HepG2 (cell line): ENCODE results near the gene HARS2. TPM values are rescaled to one million over a fixed set of nuclear protein-coding genes. Genes with fewer than 3 reads are reported as not detected.

Experiments used
- ATAC-seq: fragments of 200-7000 bp; cut with Tn5 transposase; 3 replicates; pipeline ENCODE4 v1.9.1; 2020; ENCODE audit warnings: mild to moderate bottlenecking, moderate library complexity
- BruUV-seq: library from RNA; stranded (reverse); fragments of 400-500 nt; replicated peaks from 2 replicates; lab custom pipeline; 2021; lab: Mats Ljungman, UMichigan
- CTCF ChIA-PET: fragments of 300-600 bp; formaldehyde crosslinking; extraction: SDS; loops from one replicate; lab custom pipeline; 2021; ENCODE audit warnings: low total read pairs, inconsistent platforms, low intra/inter-chr PET ratio; lab: Yijun Ruan, JAX
- POLR2A ChIA-PET: fragments of 350-600 bp; sonication (Branson Sonifier 250); formaldehyde crosslinking; loops from one replicate; lab custom pipeline; 2020; ENCODE audit warnings: antibody characterized with exemption, inconsistent platforms; lab: Yijun Ruan, JAX
- DNase-seq: peaks from one replicate; pipeline ENCODE4 v3.0.0-alpha.2; 2015; ENCODE audit warnings: low spot score
- FAIRE-seq: peaks from 3 replicates; lab custom pipeline; 2011; peaks lifted over from hg19 to GRCh38; lab: Jason Lieb, UNC
- H2AFZ ChIP-seq: one replicate; pipeline ENCODE4 v1.6.1; 2011; ENCODE audit warnings: low read length, inconsistent platforms
- H3K27ac ChIP-seq: fragments of 300-600 bp; 3 replicates; pipeline ENCODE4 v1.8.0; 2011; ENCODE audit warnings: mixed run types, mild to moderate bottlenecking, mixed read lengths, low read length, inconsistent platforms; ENCODE audit not compliant: insufficient read depth; ENCODE audit errors: extremely low read length
- H3K27me3 ChIP-seq, 2 experiments: fragments of 200-600 bp in 1 of 2; 2 replicates in 1 of 2; 3 replicates in 1 of 2; pipeline versions ENCODE4 v1.6.0 to v1.8.0; 2011; ENCODE audit warnings: low read length in 2 of 2, mild to moderate bottlenecking in 2 of 2, moderate library complexity in 2 of 2, inconsistent platforms in 1 of 2; ENCODE audit not compliant: insufficient read depth in 2 of 2, control insufficient read depth in 1 of 2
- H3K36me3 ChIP-seq, 2 experiments: fragments of 200-600 bp in 1 of 2; replicated peaks in 1 of 2; 2 replicates in 1 of 2; 3 replicates in 1 of 2; pipeline versions ENCODE4 v1.5.1 to v1.8.0; 2011; ENCODE audit warnings: low read length in 2 of 2, inconsistent platforms in 1 of 2; ENCODE audit not compliant: insufficient read depth in 2 of 2, control insufficient read depth in 1 of 2
- H3K4me1 ChIP-seq: 2 replicates; pipeline ENCODE4 v1.5.1; 2012; ENCODE audit warnings: low read length, inconsistent platforms; ENCODE audit not compliant: insufficient read depth
- H3K4me2 ChIP-seq: 2 replicates; pipeline ENCODE4 v1.6.0; 2011; ENCODE audit warnings: low read depth, low read length, inconsistent platforms
- H3K4me3 ChIP-seq, 3 experiments: fragments of 200-600 bp in 1 of 3; sonication (generic), shearing (Covaris generic) in 1 of 3; replicated peaks in 1 of 3; 2 replicates each; pipeline ENCODE4 v1.5.1; 2011 to 2016; ENCODE audit warnings: low read length in 3 of 3, inconsistent platforms in 2 of 3, low read depth in 2 of 3, mild to moderate bottlenecking in 2 of 3, control low read depth in 1 of 3, mixed read lengths in 1 of 3; ENCODE audit not compliant: insufficient read depth in 1 of 3
- H3K79me2 ChIP-seq: one replicate; pipeline ENCODE4 v1.6.1; 2011; ENCODE audit warnings: low read length, inconsistent platforms; ENCODE audit not compliant: insufficient read depth
- H3K9ac ChIP-seq: 2 replicates; pipeline ENCODE4 v1.6.0; 2011; ENCODE audit warnings: mild to moderate bottlenecking, low read depth, low read length, inconsistent platforms; ENCODE audit not compliant: insufficient read depth
- H3K9me3 ChIP-seq: 2 replicates; pipeline ENCODE4 v1.5.1; 2012; ENCODE audit warnings: mild to moderate bottlenecking, low read length
- H4K20me1 ChIP-seq: 2 replicates; pipeline ENCODE4 v1.6.0; 2011; ENCODE audit warnings: inconsistent platforms, mild to moderate bottlenecking, low read length, moderate library complexity; ENCODE audit not compliant: insufficient read depth
- ARNT ChIP-seq: fragments of 450-650 bp; IDR thresholded peaks from 2 replicates; pipeline ENCODE4 v1.6.1; 2017
- DBP ChIP-seq: sonication (generic); formaldehyde crosslinking; IDR thresholded peaks from 2 replicates; pipeline ENCODE4 v1.4.0; 2020; ENCODE audit warnings: missing genetic modification reagents; ENCODE audit errors: not compliant biosample characterization
- EP300 ChIP-seq, 3 experiments: sonication (generic) in 1 of 3; formaldehyde crosslinking in 1 of 3; IDR thresholded peaks; 2 replicates each; pipeline versions ENCODE4 v1.5.1 to v1.6.1; 2011 to 2020; ENCODE audit warnings: low read depth in 2 of 3, low read length in 2 of 3, borderline replicate concordance in 1 of 3, improper control_type of control experiment in 1 of 3, mild to moderate bottlenecking in 1 of 3, missing genetic modification reagents in 1 of 3, moderate library complexity in 1 of 3
- JDP2 ChIP-seq: sonication (generic); formaldehyde crosslinking; IDR thresholded peaks from 2 replicates; pipeline ENCODE4 v1.8.1; 2022; ENCODE audit warnings: missing genetic modification reagents, borderline replicate concordance
- MAZ ChIP-seq, 2 experiments: sonication (generic) in 1 of 2; formaldehyde crosslinking in 1 of 2; IDR thresholded peaks; 2 replicates each; pipeline versions ENCODE4 v1.5.0 to v1.6.1; 2012 to 2020; ENCODE audit warnings: low read depth in 2 of 2, mild to moderate bottlenecking in 2 of 2, borderline replicate concordance in 1 of 2, improper control_type of control experiment in 1 of 2, low read length in 1 of 2, missing genetic modification reagents in 1 of 2, moderate library complexity in 1 of 2
- NCOR1 ChIP-seq: fragments of 200-600 bp; sonication (generic); IDR thresholded peaks from 2 replicates; pipeline ENCODE4 v1.7.0; 2017; ENCODE audit warnings: antibody characterized with exemption, low read length, borderline replicate concordance
- NFKBIZ ChIP-seq: IDR thresholded peaks from 2 replicates; pipeline ENCODE4 v1.6.1; 2018; ENCODE audit warnings: missing genetic modification reagents, missing compliant biosample characterization
- PHF20 ChIP-seq: sonication (generic); formaldehyde crosslinking; IDR thresholded peaks from 2 replicates; pipeline ENCODE4 v1.5.0; 2020; ENCODE audit warnings: mild to moderate bottlenecking, missing genetic modification reagents
- ZMAT3 ChIP-seq: sonication (generic); formaldehyde crosslinking; conservative IDR thresholded peaks from 2 replicates; pipeline ENCODE4 v1.7.0; 2021; ENCODE audit warnings: missing genetic modification reagents
- ZNF3 ChIP-seq: IDR thresholded peaks from 2 replicates; pipeline ENCODE4 v1.7.0; 2017; ENCODE audit warnings: inconsistent platforms
- ZNF33A ChIP-seq: sonication (generic); formaldehyde crosslinking; IDR thresholded peaks from 2 replicates; pipeline ENCODE4 v1.5.1; 2020; ENCODE audit warnings: missing genetic modification reagents, mild to moderate bottlenecking, moderate library complexity, borderline replicate concordance
- ZNF570 ChIP-seq: sonication (generic); formaldehyde crosslinking; IDR thresholded peaks from 2 replicates; pipeline ENCODE4 v1.4.0; 2020; ENCODE audit warnings: mild to moderate bottlenecking, missing genetic modification reagents, borderline replicate concordance
- ZNF607 ChIP-seq: sonication (generic); formaldehyde crosslinking; IDR thresholded peaks from 2 replicates; pipeline ENCODE4 v1.5.1; 2020; ENCODE audit warnings: missing genetic modification reagents, mild to moderate bottlenecking, borderline replicate concordance
- ZNF761 ChIP-seq: sonication (generic); formaldehyde crosslinking; conservative IDR thresholded peaks from 2 replicates; pipeline ENCODE4 v1.4.0; 2020; ENCODE audit warnings: mild to moderate bottlenecking, missing genetic modification reagents
- WGBS: methylation state at CpG from one replicate; pipeline ENCODE4 v1.1.6; 2017; ENCODE audit warnings: low lambda C conversion rate; 5-methylcytosine and 5-hydroxymethylcytosine counted together
- in situ Hi-C: cut with HindIII; loops from 2 replicates; pipeline ENCODE4 v1.10.0; 2017; ENCODE audit warnings: low pct_unique_long_range_greater_than_20kb; ENCODE audit not compliant: extremely low pct_ligation_motif_present
- intact Hi-C: fragments of 100-400 bp; cut with micrococcal nuclease; formaldehyde crosslinking; loops from one replicate; pipeline ENCODE4 v1.10.0; 2022; ENCODE audit not compliant: unreplicated experiment
- polyA plus RNA-seq, 8 experiments: library from polyadenylated mRNA; depleted of rRNA in 3 of 8; stranded (reverse) in 7 of 8; unstranded in 1 of 8; fragments of >200 nt; fragmentation: Illumina TruSeq in 4 of 8; extraction: Trizol in 4 of 8; gene quantifications; 2 replicates each; pipeline versions ENCODE4 v1.2.1 to v1.2.3, GENCODE V29; 2011 to 2016; ENCODE audit warnings: low read depth in 4 of 8, missing spikeins in 1 of 8, mixed read lengths in 1 of 8; ENCODE audit not compliant: insufficient read depth in 1 of 8
- total RNA-seq, 5 experiments: library from RNA; depleted of rRNA; stranded (reverse); fragments of >200 nt; fragmentation: Illumina TruSeq; extraction: Trizol; gene quantifications; 2 replicates each; pipeline ENCODE4 v1.2.3, GENCODE V29; 2016; ENCODE audit warnings: low read depth in 1 of 5
- TF ChIP-seq, protein P1 (sequence below): sonication (generic); formaldehyde crosslinking; IDR thresholded peaks from 2 replicates; pipeline ENCODE4 v1.4.0; 2020; ENCODE audit warnings: missing genetic modification reagents, mild to moderate bottlenecking, borderline replicate concordance
- TF ChIP-seq, protein P2 (sequence below): sonication (generic); formaldehyde crosslinking; IDR thresholded peaks from 2 replicates; pipeline ENCODE4 v1.8.1; 2023; ENCODE audit warnings: missing genetic modification reagents, inconsistent platforms, borderline replicate concordance

The HARS2 gene
- total and polyA plus RNA-seq, 2 of the 13 experiments (the other 11 are each of a cell fraction or from before 2014, with no cell fraction given) = 17.9 to 25.8 TPM

GRCh38 chr5:140678993-140679392, 12.3 kb upstream of the HARS2 start (continued):
- TF ChIP-seq DBP (CRISPR knock-in tag) (no peak), ZMAT3 (CRISPR knock-in tag) (no peak)
- TF ChIP-seq, protein P1, sequence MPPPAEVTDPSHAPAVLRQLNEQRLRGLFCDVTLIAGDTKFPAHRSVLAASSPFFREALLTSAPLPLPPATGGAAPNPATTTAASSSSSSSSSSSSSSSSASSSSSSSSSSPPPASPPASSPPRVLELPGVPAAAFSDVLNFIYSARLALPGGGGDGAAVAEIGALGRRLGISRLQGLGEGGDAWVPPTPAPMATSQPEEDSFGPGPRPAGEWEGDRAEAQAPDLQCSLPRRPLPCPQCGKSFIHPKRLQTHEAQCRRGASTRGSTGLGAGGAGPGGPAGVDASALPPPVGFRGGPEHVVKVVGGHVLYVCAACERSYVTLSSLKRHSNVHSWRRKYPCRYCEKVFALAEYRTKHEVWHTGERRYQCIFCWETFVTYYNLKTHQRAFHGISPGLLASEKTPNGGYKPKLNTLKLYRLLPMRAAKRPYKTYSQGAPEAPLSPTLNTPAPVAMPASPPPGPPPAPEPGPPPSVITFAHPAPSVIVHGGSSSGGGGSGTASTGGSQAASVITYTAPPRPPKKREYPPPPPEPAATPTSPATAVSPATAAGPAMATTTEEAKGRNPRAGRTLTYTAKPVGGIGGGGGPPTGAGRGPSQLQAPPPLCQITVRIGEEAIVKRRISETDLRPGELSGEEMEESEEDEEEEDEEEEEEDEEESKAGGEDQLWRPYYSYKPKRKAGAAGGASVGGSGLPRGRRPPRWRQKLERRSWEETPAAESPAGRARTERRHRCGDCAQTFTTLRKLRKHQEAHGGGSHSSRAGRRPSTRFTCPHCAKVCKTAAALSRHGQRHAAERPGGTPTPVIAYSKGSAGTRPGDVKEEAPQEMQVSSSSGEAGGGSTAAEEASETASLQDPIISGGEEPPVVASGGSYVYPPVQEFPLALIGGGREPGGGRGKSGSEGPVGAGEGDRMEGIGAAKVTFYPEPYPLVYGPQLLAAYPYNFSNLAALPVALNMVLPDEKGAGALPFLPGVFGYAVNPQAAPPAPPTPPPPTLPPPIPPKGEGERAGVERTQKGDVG (CRISPR knock-in tag) = no peak
- TF ChIP-seq, all 625 proteins: peak for 0

DNA sequence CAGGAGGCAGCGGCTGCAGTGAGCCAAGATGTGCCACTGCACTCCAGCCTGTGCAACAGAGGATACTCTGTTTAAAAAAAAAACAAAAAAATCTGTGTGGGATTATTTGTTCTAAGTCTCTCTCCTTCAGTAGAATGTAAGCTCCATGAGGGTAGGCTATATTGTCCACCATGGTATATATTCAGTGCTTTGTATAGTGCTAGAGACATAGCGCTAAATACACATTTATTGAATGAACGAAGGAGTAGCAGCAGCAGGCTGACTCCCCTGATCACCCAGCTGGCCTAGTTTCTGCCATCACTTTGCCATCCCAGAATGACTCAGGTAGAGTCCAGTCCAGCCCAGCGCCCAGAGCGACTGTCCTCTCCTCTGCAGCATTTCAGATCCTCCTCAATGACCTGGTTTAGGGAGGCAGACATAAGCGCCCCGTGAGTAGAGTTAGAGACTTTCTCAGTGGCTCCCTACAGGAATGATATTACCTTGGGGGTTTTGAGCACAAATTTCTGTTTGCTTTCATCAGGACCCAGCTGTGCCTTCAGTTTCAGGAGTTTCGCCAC, 801 bp upstream of the HARS2 start:
- ATAC-seq (peak; percentile 52), DNase-seq (no peak), FAIRE-seq (no peak)
- intact Hi-C loops = loop anchor here (2.0 kb wide), 3 partner anchors 28 to 52 kb away; partner anchors contain the start of genes IK, NDUFA2 and TMCO6
- peak overlapping the region; percentile 82 to 98 (median 87) for H3K4me3 ChIP-seq
- ChIA-PET POLR2A (interaction anchor here (0.8 to 2.2 kb wide), 22 partner anchors 9 to 289 kb away, joined by 3 to 44 read pairs (median 8); partner anchors contain the start of genes ANKHD1, EIF4EBP3, IK and NDUFA2), CTCF (no interaction called here)
- H3K79me2 ChIP-seq = peaks cover 34% of the 10 kb centered on the region
- H3K9me3 ChIP-seq = no peaks in the 10 kb centered on the region
- peak overlapping the region; percentile 89 for H3K4me2 ChIP-seq
- WGBS = 35% methylated on average over 8 of the region's 8 CpGs
- peak overlapping the region; percentile 59 for H2AFZ ChIP-seq
- no peaks in the 10 kb centered on the region for H4K20me1 ChIP-seq
- in situ Hi-C loops = no loop called here
- H3K4me1 ChIP-seq = peaks cover 28% of the 10 kb centered on the region
- peak overlapping the region; percentile 86 for H3K9ac ChIP-seq
- H3K27me3 ChIP-seq = no peaks in the 10 kb centered on the region; a peak in 1 of 5 replicates
- H3K27ac ChIP-seq = peak overlapping the region; percentile 84
- peaks cover 6 to 26% of the 10 kb centered on the region in 2 experiments for H3K36me3 ChIP-seq
- BruUV-seq = TSS peak; percentile 74
- no peak for TF ChIP-seq ZNF570
- no peak for TF ChIP-seq ZNF761 (CRISPR knock-in tag)
- no peak for TF ChIP-seq ARNT
- TF ChIP-seq PHF20 (CRISPR knock-in tag) = no peak; the same call in 1 of the 2 replicates
- no peak for TF ChIP-seq JDP2 (CRISPR knock-in tag)
- no peak for TF ChIP-seq ZNF3 (CRISPR knock-in tag)
- no peak for TF ChIP-seq ZNF607 (CRISPR knock-in tag)
- TF ChIP-seq ZNF33A (CRISPR knock-in tag) = no peak
- no peak for TF ChIP-seq NCOR1
- no peak for TF ChIP-seq EP300 (IDR thresholded peaks at IDR 0.05; ENCODE audit: low read depth in 2 of 2, low read length in 2 of 2)
- no peak for TF ChIP-seq EP300 (CRISPR knock-in tag; IDR thresholded peaks at IDR 0.05; ENCODE audit: borderline replicate concordance)
- TF ChIP-seq, protein P2, sequence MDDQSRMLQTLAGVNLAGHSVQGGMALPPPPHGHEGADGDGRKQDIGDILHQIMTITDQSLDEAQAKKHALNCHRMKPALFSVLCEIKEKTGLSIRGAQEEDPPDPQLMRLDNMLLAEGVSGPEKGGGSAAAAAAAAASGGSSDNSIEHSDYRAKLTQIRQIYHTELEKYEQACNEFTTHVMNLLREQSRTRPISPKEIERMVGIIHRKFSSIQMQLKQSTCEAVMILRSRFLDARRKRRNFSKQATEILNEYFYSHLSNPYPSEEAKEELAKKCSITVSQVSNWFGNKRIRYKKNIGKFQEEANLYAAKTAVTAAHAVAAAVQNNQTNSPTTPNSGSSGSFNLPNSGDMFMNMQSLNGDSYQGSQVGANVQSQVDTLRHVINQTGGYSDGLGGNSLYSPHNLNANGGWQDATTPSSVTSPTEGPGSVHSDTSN (CRISPR knock-in tag) = no peak
- no peak for TF ChIP-seq MAZ (IDR thresholded peaks at IDR 0.05; ENCODE audit: borderline replicate concordance, low read depth, low read length)
- 0 out of 2 replicates have a peak, but pooled peaks have one; percentile 0 for TF ChIP-seq MAZ (CRISPR knock-in tag; IDR thresholded peaks at IDR 0.05; ENCODE audit: low read depth)
- 0 out of 2 replicates have a peak, but pooled peaks have one; percentile 4 for TF ChIP-seq NFKBIZ
